Measurements from ENCODE around the gene HES3.

GRCh38 chr1:6279066-6279465 lies 35.1 kb downstream of the HES3 start:
- TF ChIP-seq CTCF (IDR thresholded peaks at IDR 0.05) (no peak), POLR2AphosphoS5 (IDR thresholded peaks at IDR 0.05) (no peak)
